GM19397 (cell line): Measurements from ENCODE around the gene SYNJ1.
"Not testable (repeated sequence)": the region's sequence is repeated elsewhere in the genome, so short reads cannot be mapped to it uniquely, and the experiment has no call there.

ENCODE experiments used
- ATAC-seq: cut with Tn5 transposase; IDR thresholded peaks from one replicate; pipeline ENCODE4 v1.9.1; 2021; ENCODE audit warnings: mild to moderate bottlenecking, moderate library complexity; ENCODE audit not compliant: unreplicated experiment

SYNJ1 gene

GRCh38 chr21:32626621-32627196 lies 101.1 kb downstream of the SYNJ1 start:
- ATAC-seq: no peak

GRCh38 chr21:32618218-32618617 lies 109.6 kb downstream of the SYNJ1 start:
- not testable (repeated sequence) for ATAC-seq

- no peak for ATAC-seq
Measured at GRCh38 chr21:32613436-32614043, 114.3 kb downstream of the SYNJ1 start.

- ATAC-seq: no peak
Measured at GRCh38 chr21:32612999-32613337, 114.8 kb downstream of the SYNJ1 start.

DNA sequence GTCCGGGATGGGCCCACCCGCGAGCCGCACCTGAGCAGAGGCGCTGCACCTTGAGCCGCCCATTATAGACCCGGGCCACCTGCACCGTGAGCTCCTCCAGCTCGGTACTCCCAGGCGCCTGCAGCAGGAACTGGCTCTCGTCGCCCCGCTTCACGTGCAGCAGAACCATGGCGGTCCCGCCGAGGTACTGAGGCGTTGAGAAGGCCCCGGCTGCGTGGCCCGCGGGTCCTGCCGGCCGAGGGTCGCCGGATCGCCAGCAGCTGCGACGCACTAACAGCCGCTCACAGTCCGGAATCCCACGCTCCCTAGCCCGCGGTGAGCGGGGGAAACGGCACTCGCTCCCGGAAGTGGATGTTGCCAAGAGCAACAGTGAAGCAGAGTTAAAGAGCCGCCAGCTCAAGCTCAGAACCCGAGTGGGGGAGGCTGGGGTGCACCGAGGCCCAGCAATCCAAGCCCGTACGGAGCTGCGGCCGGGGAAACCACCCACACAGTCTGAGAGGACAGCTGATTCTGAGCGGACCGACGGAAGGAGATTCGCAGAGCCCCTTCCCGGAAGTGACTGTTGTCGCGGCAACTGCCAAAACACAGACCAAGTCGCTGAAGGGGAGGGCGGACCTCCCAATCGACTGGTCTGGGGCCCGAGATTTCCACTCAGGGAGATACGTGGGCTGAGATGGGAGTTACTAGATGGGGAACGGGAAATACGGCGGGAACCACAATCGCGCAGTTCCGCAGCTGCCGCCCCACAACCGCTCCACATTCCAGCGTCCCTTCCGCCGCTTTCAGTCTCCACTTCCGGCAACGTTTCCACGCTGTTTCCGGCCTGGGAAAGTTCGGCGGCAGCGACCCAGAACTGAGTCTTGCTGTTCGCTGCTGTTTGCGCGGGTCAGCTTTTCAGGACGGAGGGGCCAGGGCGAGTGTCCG lies 115.5 kb downstream of the SYNJ1 start, which contains the start of gene CFAP298:
TSS of gene CFAP298 (minus strand) at position 303 of the 924 bp plus-strand sequence. CDS start at position 169, 134 bp downstream.
- ATAC-seq: peak; percentile 91

- peak; percentile 2 for ATAC-seq
Measured at GRCh38 chr21:32611471-32611997, 116.3 kb downstream of the SYNJ1 start.

DNA sequence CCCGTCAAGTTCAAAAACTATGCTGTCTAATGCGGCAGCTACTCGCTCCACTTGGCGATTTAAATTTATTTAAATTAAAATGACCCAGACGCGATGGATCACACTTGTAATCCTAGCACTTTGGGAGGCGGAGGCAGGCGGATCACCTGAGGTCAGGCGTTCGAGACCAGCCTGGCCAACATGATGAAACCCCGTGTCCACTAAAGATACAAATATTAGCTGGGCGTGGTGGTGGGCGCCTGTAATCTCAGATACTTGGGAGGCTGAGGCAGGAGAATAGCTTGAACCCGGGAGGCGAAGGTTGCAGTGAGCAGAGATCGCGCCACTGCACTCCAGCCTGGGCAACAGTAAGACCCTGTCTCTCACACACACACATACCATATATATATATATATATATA lies 116.9 kb downstream of the SYNJ1 start:
- not testable (repeated sequence) for ATAC-seq

- ATAC-seq: no peak
Measured at GRCh38 chr21:32608851-32609250, 119.0 kb downstream of the SYNJ1 start.

GRCh38 chr21:32605469-32605868 lies 122.3 kb downstream of the SYNJ1 start:
- no peak for ATAC-seq

GRCh38 chr21:32604464-32604863 lies 123.3 kb downstream of the SYNJ1 start:
- no peak for ATAC-seq

GRCh38 chr21:32603131-32603530 lies 124.7 kb downstream of the SYNJ1 start:
- no peak for ATAC-seq

DNA sequence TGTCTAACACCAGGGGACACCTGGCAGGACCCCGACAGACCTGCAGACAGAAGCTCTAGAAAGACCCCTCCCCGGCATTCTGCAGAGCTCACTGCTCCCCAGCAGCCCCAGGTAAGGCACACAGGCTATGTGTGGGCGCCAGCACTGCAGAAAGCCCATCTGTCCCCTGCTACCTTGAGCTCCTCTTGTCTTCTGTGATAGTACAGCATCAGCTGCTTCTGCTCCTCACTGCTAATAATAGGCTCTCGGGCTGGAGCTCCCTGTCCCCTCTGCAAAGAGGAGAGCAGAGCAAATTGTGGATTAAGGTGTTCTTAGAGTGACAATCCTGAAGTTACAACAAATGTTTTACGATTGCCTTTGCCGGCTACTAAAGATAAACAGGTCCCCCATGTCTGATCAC lies 125.7 kb downstream of the SYNJ1 start:
- ATAC-seq: no peak

GRCh38 chr21:32599526-32599925 lies 128.3 kb downstream of the SYNJ1 start:
- ATAC-seq: no peak

DNA sequence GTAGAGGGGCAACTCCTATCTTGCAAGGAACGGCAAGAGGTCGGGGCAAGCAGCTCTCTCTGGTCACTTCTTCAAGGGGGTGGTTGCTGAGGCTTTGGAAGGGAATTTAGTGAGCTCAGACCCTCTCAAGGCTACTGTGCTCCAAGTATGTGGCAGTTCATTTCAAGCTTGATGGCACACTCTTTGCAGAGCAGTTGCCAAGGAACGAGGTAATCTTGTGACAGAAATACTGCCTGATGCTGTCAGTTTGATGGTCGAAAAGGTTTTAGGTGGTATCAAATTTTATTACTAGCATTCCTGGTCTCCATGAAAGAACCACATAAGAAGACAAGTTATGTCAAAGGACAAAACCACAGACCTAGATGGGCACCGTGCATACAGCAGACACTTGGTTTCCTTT lies 128.7 kb downstream of the SYNJ1 start:
- no peak for ATAC-seq

GRCh38 chr21:32597205-32597604 lies 130.6 kb downstream of the SYNJ1 start:
- ATAC-seq: no peak

GRCh38 chr21:32595431-32595830 lies 132.4 kb downstream of the SYNJ1 start:
- no peak for ATAC-seq

- no peak for ATAC-seq
Measured at GRCh38 chr21:32593690-32594089, 134.1 kb downstream of the SYNJ1 start.

- no peak for ATAC-seq
Measured at GRCh38 chr21:32592929-32593502, 134.8 kb downstream of the SYNJ1 start.

GRCh38 chr21:32590130-32590529 lies 137.7 kb downstream of the SYNJ1 start:
- no peak for ATAC-seq

DNA sequence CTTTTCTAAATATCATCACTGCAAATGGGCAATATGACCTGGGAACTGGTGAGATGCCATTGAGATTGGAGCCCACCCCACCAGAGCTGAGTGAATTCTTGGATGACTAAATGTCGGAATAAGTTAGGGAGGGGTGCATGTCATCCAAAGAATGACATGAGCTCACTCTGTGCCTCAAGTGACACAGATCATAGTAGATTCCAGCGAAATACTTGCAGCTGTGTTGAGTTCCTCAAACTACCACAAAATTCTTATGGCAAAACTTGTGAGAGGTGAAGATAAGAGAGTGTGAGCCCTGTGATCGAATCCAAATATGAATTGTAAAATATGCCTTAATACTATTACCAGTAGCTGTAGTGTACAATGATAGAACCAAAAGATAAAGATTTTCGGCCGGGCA lies 140.2 kb downstream of the SYNJ1 start:
- no peak for ATAC-seq

DNA sequence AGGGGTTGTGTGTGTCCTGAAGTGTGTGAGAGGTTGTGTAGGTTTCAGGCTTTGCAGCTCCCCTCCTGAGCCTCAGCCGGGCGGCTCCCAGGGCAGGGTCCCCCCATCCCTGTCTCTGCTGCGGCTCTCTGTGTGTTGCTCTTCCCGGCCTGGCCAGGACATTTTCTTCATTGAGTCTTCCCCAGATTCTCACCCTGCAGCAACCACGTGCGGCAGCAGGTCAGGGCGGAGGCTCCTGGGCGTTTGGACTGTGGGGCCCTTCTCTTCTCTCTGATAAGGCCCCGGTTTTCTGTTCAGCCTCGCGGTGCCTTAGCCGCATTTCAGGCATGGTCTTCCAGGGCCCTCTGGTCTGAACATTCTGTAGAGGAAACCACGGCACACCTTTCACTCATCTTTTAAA lies 140.7 kb downstream of the SYNJ1 start:
- ATAC-seq: no peak
